Measurements from ENCODE around the gene OPA3.

OPA3 gene

GRCh38 chr19:45477713-45478453, 106.7 kb downstream of the OPA3 start:
- DNase-seq (ENCODE audit: low spot score) = peak; percentile 95

All from kidney tubule cell (primary cell).